SHP77 treated with DMSO at 0.1 percent for 48 hours (cell line): ENCODE measurements around the gene ZNF207.
"Not testable (repeated sequence)": the region's sequence is repeated elsewhere in the genome, so short reads cannot be mapped to it uniquely, and the experiment has no call there.

Experiments
- DNase-seq: peaks from one replicate; lab custom pipeline; 2025; lab: John Stamatoyannopoulos, UW

The ZNF207 gene

GRCh38 chr17:32349854-32350665, at the start of gene ZNF207:
Gene ZNF207 (plus strand): TSS chr17:32350157. CDS start chr17:32350286, 129 bp downstream.
- DNase-seq: peak; percentile 88

DNA sequence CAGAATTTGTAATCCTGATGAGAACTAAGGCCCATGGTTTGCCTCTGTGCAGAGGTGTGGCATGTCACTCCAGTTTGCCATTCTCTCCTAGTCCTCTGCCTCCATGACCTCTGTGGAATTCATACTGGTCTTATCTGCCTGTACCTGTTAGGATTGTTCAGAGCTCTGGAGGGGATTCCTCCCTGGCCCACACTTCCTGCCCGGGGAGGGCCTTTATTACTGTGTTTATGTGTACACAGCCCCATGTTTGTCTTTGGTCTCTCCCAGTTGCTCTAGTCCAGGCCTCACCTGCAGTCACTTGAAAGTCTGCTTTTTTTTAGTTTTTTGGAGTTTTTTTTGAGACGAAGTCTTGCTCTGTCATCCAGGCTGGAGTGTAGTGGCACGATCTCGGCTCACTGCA, 47.9 kb upstream of the ZNF207 start:
- DNase-seq: no peak

GRCh38 chr17:32302860-32303649, 46.9 kb upstream of the ZNF207 start:
- DNase-seq: no peak

DNA sequence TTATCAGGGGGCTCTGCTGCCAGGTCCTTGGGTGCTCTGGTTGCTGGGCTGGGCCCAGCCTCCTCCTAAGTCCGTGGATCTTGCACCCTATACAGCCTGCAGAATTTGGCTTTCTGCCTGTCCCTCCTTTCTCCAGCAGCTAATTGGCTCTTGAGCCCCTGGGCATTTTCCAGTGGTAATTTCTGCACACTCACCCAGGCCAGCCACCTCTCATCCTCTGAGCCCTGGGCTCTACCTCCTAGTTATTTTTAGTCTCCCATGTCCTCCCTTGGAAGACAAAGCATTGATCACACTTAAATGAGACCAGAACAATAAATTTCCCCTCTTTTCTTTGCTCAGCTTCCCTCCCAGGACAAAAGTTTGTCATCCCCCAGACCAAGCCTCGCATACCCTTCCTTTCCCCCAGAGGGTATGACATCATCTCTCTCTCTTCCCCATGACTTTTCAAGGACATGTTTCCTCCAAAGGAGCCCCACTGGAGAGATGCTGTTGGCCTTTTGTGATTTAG, 46.1 kb upstream of the ZNF207 start:
- no peak for DNase-seq

- DNase-seq: no peak
Measured at GRCh38 chr17:32305049-32305448, 44.9 kb upstream of the ZNF207 start.

GRCh38 chr17:32307658-32308057, 42.3 kb upstream of the ZNF207 start:
- no peak for DNase-seq

DNA sequence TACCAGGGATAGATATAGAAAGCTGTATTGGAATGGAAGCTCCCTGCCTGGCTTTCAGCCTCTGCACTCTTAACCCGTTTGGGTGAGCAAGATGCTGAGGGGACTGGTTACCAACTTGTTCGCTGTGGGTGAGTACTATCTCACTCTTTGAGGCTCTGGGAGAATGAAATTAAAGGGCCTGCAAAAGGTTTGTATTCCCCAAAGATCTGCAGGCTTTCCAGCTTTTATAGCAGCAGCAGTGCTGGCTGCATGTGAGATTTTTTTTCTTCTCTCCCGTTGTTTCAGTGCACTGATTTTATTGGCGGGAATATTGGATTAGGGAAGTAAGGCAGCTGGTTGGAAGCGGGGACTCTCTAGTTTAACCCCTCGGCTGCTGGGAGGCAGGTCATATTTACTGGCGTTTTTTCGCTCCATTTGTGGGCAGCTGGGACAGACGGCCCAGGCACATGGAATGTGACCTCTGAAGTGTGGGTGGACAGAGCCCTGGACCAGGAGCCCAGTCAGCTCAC, 38.9 kb upstream of the ZNF207 start:
- DNase-seq: no peak

GRCh38 chr17:32314636-32315035, 35.3 kb upstream of the ZNF207 start:
- no peak for DNase-seq

GRCh38 chr17:32315171-32315570, 34.8 kb upstream of the ZNF207 start:
- DNase-seq: no peak

DNA sequence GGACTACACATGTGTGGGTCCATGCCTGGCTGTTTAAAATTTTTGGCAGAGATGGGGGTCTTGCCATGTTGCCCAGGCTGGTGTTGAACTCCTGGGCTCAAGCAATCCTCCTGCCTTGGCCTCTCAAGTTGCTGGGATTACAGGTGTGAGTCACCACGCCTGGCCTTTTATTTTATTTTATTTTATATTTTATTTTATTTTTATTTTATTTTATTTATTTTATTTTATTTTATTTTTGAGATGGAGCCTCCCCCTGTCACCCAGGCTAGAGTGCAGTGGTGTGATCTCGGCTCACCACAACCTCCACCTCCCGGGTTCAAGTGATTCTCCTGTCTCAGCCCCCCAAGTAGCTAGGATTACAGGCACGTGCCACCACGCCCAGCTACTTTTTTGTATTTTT, 33.3 kb upstream of the ZNF207 start:
- not testable (repeated sequence) for DNase-seq

GRCh38 chr17:32317353-32317752, 32.6 kb upstream of the ZNF207 start:
- DNase-seq: no peak

GRCh38 chr17:32318071-32318470, 31.9 kb upstream of the ZNF207 start:
- DNase-seq: no peak

DNA sequence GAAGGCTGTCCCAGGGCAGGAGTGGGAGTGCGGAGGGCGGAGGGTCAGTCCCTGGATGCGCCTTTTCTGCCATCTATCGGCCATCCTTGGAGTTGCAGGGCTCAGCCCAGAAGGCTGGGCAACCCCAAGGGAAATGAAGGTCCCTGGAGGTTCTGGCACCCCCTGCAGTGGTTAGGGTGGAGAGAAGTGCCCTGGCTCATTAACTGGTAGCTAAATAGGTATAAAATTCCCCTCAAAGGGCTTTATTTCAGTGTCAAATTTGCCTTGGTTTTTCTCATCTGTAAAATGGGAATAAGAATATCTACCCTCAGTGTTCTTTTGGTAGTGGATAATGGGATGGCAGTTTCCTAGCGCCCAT, 30.4 kb upstream of the ZNF207 start:
- DNase-seq: peak; percentile 7

DNA sequence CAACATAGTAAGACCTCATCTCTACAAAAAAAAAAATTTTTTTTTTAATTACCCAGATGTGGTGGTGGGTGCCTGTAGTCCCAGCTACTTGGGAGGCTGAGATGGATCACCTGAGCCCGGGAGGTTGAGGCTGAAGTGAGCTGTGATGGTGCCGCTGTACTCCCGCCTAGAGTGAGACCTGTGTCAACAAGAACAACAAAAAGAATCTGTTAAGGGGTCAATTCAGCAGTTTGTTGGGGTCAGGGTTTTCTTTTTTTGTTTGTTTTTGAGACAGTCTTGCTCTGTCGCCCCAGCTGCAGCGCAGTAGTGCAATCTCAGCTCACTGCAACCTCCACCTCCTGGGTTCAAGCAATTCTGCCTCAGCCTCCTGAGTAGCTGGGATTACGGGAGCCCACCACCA, 29.9 kb upstream of the ZNF207 start:
- not testable (repeated sequence) for DNase-seq

- no peak for DNase-seq
Measured at GRCh38 chr17:32320847-32321246, 29.1 kb upstream of the ZNF207 start.

DNA sequence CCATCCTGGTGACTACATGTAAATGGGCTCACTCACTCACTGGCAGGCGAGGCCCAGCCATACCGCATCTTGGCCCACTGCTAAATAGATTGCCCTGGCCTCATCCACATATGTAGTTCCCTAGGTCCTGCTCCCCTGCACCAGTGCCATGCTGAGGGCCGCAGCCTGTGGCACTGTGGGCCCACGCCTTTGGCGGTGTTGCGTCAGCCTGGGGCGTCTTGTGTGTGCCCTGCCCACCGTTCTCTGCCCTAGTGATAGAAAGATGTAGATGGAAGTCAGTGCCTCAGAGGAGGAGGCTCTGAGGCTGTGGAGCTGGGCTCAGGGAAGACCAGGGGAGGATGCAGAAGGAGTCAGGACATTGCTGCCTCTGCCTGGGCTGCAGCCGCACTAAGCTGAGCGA, 26.9 kb upstream of the ZNF207 start:
- DNase-seq: no peak

GRCh38 chr17:32323811-32324491, 26.0 kb upstream of the ZNF207 start:
- DNase-seq: no peak

DNA sequence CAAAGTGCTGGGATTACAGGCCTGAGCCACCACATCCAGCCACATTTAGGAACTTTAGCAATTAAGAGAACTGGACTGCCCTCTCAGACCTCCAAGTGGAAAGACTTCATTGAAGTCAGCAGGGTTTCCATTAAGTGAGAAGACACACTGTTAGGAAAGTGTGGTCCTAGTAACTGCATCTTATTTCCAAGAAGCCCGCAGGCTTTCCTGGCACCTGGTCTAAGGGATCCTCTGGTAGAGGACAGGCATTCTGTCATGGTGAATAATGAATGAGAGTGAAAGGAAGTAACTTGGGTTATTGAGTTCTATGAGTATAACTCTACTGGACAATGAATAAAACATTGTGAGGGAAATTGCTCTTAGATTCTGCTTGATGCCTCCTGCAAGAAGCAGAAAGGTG, 22.0 kb upstream of the ZNF207 start:
- DNase-seq: no peak

DNA sequence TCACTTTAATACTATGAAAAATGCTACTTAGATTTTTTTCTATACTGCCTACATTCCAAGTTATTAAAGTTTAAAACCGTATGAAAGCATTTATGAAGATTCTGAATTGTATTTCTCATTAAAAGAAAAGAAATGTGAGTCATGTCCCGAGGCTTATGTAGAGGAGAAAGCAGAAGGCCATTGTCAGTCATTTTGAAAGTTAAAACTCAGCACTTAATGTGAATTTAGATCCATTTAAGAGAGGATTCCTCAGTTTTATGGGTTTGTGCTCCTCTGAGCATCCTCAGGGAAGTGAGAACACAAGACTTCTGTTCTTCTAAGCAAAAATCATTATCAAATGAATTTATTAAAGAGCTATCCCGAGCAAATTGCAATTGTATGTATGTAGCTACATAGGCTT, 19.8 kb upstream of the ZNF207 start:
- DNase-seq: no peak

DNA sequence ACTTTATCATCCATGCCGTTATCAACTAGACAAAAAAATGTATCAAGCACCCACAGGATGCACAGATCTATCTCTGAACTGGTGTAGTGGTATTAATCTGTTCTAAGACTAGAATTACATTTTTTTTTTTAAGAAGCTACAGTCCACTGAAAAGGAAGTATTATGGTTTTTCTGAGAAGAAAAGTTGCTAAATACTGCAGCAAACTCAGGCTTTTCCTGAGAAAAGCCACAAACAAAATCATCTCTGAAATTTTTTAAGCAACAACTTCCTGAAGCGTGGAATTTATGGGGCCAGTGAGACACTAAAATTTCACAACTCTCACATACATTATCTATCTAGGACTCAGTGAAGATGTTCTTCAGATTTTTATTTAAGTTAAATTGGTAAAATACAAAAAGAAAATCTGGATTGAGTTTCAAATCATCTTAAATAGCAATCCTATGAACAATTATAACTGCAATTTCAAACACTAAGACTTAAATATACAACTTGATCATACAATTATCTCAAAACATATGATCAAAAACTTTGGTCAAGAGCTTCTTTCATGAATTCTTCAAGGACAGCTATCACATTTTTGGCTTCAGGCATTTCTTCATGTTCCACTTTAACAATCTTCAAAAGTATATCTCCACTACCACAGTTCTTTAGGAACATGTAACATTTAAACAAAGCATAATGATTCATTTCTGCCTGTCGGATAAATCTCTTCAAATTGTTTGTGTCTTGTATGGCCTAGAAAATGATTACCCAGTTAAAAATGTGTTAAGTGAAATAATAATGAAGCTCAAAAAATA, 18.5 kb upstream of the ZNF207 start:
- DNase-seq: no peak

- no peak for DNase-seq
Measured at GRCh38 chr17:32333187-32333586, 16.8 kb upstream of the ZNF207 start.

- no peak for DNase-seq
Measured at GRCh38 chr17:32335046-32335445, 14.9 kb upstream of the ZNF207 start.
